Ishikawa (cell line): ENCODE results near the gene CPE.

Experiments
- CEBPB ChIP-seq: IDR thresholded peaks from 2 replicates; pipeline ENCODE4 v1.6.1; 2012
- CREB1 ChIP-seq: IDR thresholded peaks from 2 replicates; pipeline ENCODE4 v1.6.1; 2012; ENCODE audit warnings: low read depth
- EGR1 ChIP-seq: IDR thresholded peaks from 2 replicates; pipeline ENCODE4 v1.6.1; 2012
- EP300 ChIP-seq: IDR thresholded peaks from 2 replicates; pipeline ENCODE4 v1.6.1; 2012; ENCODE audit warnings: borderline replicate concordance
- FOXM1 ChIP-seq: IDR thresholded peaks from 2 replicates; pipeline ENCODE4 v1.6.1; 2012; ENCODE audit warnings: low read depth, borderline replicate concordance
- NFIC ChIP-seq: IDR thresholded peaks from 2 replicates; pipeline ENCODE4 v1.6.1; 2012
- RAD21 ChIP-seq: IDR thresholded peaks from 2 replicates; pipeline ENCODE4 v1.6.1; 2012; ENCODE audit warnings: low read depth
- TAF1 ChIP-seq: IDR thresholded peaks from 2 replicates; pipeline ENCODE4 v1.6.1; 2012; ENCODE audit warnings: low read depth, mild to moderate bottlenecking
- TCF12 ChIP-seq: IDR thresholded peaks from 2 replicates; pipeline ENCODE4 v1.6.1; 2012; ENCODE audit warnings: low read depth
- TEAD4 ChIP-seq: IDR thresholded peaks from 2 replicates; pipeline ENCODE4 v1.6.1; 2012
- YY1 ChIP-seq: IDR thresholded peaks from 2 replicates; pipeline ENCODE4 v1.6.1; 2012; ENCODE audit warnings: low read depth
- ZBTB7A ChIP-seq: IDR thresholded peaks from 2 replicates; pipeline ENCODE4 v1.6.1; 2012; ENCODE audit warnings: low read depth
- TF ChIP-seq, protein P1 (sequence below): IDR thresholded peaks from 2 replicates; pipeline ENCODE4 v1.6.1; 2012
- TF ChIP-seq, protein P2 (sequence below): IDR thresholded peaks from 2 replicates; pipeline ENCODE4 v1.6.1; 2012
- TF ChIP-seq, protein P3 (sequence below): IDR thresholded peaks from 2 replicates; pipeline ENCODE4 v1.6.1; 2012; ENCODE audit warnings: low read depth, mild to moderate bottlenecking

Gene CPE

DNA sequence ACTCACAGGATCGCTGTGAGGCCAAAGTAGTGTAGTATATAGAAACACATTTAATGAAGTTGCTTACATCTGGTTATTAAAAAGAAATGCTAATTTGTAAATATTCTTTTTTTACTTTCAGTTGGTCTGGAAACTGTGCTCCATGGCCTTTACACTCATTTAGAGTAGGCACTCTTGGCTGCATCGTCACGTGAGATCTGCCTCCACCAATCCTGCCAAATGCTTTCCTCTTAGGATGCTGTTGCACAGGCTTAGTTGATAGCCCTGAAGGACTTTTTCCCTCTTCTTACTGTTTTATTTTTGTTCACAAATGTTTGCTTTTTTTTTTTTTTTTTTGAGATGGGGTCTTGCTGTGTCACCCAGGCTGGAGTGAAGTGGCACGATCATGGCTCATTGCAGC, 6.3 kb downstream of the CPE start:
- TF ChIP-seq NFIC: no peak
- TF ChIP-seq, protein P1, sequence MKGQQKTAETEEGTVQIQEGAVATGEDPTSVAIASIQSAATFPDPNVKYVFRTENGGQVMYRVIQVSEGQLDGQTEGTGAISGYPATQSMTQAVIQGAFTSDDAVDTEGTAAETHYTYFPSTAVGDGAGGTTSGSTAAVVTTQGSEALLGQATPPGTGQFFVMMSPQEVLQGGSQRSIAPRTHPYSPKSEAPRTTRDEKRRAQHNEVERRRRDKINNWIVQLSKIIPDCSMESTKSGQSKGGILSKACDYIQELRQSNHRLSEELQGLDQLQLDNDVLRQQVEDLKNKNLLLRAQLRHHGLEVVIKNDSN: no peak
- TF ChIP-seq, protein P2, sequence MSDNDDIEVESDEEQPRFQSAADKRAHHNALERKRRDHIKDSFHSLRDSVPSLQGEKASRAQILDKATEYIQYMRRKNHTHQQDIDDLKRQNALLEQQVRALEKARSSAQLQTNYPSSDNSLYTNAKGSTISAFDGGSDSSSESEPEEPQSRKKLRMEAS: no peak
- TF ChIP-seq EGR1: no peak
- no peak for TF ChIP-seq CREB1
- TF ChIP-seq EP300: no peak

DNA sequence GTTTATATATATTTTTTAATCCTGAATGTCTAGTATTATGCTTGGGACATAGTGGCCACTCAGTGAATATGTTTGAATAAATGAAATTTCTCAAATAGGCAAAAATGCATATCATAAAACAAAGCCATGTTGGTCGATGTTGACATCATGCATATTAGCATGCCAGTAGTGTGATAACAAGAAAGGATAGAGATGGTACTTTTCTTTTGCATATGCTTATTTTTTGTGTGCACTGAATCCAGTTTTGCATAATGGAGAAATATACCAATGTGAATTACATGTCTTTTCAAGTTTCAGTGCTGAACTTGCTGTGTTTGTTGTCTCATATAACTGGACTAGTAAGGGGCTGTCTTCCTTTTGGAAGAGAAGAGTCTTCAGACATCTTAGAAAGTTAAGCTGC, 7.5 kb downstream of the CPE start:
- TF ChIP-seq YY1 (no peak), ZBTB7A (no peak), FOXM1 (no peak), TCF12 (no peak), RAD21 (no peak), TEAD4 (no peak), NFIC (no peak)
- TF ChIP-seq, protein P3, sequence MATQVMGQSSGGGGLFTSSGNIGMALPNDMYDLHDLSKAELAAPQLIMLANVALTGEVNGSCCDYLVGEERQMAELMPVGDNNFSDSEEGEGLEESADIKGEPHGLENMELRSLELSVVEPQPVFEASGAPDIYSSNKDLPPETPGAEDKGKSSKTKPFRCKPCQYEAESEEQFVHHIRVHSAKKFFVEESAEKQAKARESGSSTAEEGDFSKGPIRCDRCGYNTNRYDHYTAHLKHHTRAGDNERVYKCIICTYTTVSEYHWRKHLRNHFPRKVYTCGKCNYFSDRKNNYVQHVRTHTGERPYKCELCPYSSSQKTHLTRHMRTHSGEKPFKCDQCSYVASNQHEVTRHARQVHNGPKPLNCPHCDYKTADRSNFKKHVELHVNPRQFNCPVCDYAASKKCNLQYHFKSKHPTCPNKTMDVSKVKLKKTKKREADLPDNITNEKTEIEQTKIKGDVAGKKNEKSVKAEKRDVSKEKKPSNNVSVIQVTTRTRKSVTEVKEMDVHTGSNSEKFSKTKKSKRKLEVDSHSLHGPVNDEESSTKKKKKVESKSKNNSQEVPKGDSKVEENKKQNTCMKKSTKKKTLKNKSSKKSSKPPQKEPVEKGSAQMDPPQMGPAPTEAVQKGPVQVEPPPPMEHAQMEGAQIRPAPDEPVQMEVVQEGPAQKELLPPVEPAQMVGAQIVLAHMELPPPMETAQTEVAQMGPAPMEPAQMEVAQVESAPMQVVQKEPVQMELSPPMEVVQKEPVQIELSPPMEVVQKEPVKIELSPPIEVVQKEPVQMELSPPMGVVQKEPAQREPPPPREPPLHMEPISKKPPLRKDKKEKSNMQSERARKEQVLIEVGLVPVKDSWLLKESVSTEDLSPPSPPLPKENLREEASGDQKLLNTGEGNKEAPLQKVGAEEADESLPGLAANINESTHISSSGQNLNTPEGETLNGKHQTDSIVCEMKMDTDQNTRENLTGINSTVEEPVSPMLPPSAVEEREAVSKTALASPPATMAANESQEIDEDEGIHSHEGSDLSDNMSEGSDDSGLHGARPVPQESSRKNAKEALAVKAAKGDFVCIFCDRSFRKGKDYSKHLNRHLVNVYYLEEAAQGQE: no peak
- TF ChIP-seq, protein P1: no peak

DNA sequence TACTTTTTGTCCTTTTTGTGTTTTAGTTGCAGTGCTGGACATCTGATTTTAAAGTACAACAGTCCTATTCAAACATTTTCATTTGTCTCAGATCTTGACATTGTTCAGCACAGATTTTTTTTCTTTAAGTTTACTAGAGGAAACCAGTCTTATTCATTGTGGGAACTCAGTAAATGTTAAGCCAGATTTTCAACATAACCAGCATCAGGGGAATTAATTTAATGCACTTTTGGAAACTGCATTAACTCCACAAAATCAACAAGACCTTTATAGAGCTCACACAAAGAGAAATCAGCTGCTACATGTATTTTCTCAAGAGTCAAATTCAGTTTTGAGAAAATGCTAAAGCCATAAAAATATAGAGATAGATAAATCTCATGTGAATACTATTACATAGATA, 9.9 kb downstream of the CPE start:
- TF ChIP-seq EGR1 (no peak), EP300 (no peak), TCF12 (no peak), CEBPB (no peak), RAD21 (no peak), TAF1 (no peak), NFIC (no peak), YY1 (no peak), ZBTB7A (no peak)
- TF ChIP-seq, protein P3: no peak
- TF ChIP-seq, protein P2: no peak

DNA sequence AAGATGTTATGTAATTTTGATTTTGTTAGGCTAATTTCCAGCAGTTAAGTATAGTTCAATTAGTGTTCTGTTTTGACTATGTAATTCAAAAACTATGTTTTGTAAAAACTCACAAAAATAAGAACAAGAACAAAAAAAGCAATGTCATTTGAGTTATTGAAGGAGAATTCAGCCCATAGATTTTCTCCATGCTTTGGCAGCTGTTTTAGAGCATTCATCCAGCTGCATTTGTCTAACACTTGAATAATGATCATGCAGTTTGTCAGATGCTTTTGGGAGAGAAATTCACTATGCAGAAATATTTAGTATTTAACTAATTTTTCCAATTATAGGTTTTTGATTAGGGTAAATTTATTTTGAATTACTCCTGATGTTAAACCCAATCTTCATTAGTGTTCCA, 14.2 kb downstream of the CPE start:
- TF ChIP-seq YY1 (no peak), FOXM1 (no peak)

DNA sequence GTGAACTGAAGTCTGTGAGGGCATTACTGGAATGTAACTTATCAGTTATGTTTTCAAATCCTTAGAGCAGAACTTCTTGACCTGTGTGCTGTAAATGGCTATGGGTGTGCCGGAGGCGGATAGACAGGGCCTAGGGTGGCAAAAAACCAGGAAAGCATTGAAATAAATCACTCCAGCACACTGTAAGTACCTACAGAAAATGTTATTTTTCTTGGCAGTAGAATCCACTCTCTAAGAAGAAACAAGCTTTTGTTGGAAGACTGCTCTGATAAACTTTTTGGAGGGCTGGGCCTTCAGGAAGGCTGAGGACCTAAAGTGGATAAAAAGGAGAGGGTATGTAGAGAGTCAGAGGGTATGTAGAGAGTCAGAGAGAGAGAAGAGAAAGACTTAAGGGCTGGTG, 14.9 kb downstream of the CPE start:
- TF ChIP-seq TCF12 (no peak), YY1 (no peak), CREB1 (no peak)
- TF ChIP-seq, protein P2: no peak
- TF ChIP-seq, protein P1: no peak

DNA sequence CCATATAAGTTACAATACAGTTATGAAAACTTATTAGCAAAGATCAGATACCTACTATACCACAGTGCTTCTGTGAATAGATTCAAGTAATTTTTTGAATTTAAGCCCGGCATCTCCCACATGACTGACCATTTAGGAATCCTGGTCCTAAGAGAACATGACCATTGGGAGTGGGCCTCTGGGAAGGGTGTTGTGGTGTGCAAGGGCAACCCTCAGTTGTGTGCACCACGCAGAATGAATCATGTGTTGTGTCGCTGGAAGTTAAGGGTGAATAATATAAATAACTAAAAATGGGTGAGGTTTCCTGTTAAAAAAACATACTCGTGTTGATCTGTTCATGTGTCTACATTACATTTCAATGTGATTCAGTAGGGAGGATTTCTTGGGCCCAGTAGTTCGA, 15.5 kb downstream of the CPE start:
- TF ChIP-seq RAD21: no peak
- TF ChIP-seq NFIC: no peak
- TF ChIP-seq CREB1: no peak
- no peak for TF ChIP-seq TEAD4
- no peak for TF ChIP-seq CEBPB
- TF ChIP-seq, protein P2: no peak
- TF ChIP-seq EGR1: no peak
- TF ChIP-seq, protein P1: no peak
- no peak for TF ChIP-seq FOXM1
- TF ChIP-seq YY1: no peak
- no peak for TF ChIP-seq TAF1
- no peak for TF ChIP-seq ZBTB7A
- no peak for TF ChIP-seq EP300
